Stimulated activated CD4-positive, alpha-beta T cell treated with anti-CD3 and anti-CD28 coated beads, Interleukin-12 subunit alpha, Interleukin-12 subunit beta, amount 100 ng/mL, for 48 hours (primary cell): ENCODE data around the gene STXBP1.

Experiments
- DNase-seq, 3 donors: peaks; one replicate each; pipeline ENCODE4 v3.0.0-alpha.2; 2020; ENCODE audit warnings: low read depth in 2 of 3, low spot score in 1 of 3

STXBP1 gene

DNA sequence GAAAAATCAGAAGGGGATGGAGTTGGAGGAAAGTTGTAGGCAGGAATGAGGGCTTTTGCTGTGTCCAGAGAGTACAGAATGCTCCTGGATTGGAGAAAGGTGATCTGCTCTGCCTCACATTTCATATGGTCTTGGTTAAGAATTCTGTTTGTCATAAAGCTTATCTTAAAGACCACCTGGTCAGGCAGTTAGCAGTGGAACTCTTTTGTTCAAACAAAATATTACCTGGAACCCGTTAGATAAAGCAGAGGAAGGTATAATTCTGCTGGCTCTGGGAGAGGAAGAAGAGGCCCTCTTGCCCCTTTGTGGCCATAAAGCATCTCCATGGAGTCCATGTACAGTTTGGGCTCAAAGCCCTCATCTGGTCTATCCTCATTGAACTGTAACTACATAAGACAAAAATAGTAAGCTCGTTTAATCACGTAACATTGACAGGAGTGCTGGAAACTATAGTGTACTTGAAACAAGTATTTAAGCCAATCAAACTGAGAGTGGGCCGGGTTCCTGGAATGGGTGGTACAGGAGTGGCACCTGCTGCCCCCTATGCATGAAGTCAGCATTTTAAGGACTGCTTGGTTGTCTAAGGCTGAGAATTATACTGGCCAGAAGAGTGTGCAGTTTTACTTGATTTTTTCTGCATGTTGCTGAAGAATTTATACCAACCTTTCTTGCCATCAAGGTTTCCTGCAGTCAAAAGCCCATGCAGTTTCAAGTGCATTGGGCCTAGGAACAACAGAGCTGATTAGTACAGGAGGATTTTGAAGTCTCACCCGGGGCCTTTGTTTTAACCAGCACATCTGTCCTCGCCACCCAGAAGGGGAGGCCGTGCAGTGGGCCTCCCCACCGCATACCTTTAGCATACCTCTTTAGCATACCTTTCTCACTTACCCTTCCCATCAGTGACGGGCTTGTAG is 39.9 kb downstream of the STXBP1 start:
- DNase-seq: no peak

DNA sequence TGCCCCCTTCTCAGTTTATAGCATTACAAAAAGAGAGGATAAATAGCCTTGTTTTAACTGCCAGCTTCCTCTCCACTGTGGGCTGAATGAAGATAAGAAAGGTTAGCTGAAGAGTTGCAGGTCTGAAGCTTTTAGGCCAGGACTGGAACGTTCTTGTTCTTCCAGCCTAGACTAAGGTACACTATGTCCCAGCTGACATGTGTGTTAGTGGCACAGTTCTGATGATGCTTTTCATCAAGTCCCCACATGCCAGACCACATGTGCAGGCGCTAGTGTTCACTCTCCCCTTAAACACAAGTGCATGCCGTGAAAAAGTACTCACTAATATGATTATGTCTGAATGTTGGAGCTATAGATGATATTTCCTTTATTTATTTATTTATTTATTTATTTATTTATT is 40.7 kb downstream of the STXBP1 start:
- DNase-seq: no peak

DNA sequence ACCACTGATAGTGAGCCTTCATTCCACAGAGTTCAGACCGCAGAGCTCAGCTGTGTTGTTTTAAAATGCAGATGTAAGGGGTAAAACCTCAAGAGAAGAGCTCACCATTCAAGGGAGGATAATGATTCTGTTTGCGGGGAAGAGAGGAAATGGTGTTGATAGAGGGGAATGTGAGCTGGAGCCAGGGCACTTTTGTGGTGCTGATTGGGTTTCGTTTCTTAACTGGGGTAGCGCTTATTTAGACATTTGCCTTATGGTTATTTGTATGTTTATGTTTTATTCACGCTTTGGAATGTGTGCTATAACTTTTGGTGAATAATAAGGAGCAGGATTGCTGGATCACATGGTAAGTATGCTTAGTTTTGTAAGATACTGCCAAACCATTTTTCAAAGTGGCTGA is 42.5 kb downstream of the STXBP1 start:
- no peak for DNase-seq

DNA sequence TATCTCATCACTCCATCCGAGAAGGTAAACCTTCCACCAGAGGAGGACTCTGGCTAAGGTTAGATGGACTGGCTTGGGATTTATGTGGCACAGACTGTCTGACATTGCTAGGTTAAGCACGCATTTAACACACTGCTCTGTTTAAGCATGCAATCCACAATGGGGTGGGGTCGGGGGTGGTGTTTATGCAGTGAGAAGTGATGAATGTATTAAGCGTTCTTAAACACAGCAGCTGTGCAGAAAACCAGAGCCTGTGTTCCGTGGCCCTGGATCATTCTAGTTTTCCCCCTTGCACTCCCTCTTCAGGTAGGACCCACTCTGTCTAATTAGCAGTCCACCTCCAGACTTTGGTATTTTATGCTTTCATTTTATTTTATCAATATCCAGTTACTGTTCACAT is 46.4 kb downstream of the STXBP1 start:
- no peak for DNase-seq

DNA sequence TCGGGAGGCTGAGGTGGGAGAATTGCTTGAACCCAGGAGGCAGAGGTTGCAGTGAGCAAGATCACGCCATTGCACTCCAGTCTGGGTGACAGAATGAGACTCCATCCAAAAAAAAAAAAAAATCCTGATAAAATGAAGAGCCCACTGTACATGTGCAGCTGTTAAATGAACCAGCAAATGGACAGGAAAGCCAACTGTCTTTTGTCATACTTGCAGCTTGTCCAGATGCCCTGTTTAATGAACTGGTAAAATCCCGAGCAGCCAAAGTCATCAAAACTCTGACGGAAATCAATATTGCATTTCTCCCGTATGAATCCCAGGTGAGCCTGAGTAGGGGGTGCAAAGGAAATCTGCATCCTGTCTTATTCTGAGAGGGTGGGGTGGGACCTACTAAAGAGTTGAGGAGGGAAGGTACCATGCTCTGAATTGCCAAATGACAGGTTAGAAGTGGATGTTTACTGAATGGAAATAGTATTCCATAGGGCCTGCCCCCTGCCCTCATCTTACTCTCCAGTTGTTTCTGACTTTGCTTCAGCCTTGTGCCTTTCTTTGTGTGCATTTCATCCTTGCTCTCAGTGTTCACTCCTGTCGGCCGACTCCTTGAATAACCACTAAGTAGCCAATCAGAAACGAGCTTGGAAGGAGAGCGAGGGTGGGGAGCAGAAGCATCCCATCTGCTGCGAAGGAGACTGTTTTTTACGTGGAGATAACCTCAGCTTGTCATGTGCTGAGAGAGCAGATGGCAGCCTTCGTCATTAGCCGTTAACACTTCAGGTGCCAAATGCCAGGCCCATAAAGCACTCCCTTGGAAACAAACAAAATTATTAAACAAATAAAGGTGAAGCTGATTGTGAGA is 49.0 kb downstream of the STXBP1 start:
- DNase-seq: no peak

DNA sequence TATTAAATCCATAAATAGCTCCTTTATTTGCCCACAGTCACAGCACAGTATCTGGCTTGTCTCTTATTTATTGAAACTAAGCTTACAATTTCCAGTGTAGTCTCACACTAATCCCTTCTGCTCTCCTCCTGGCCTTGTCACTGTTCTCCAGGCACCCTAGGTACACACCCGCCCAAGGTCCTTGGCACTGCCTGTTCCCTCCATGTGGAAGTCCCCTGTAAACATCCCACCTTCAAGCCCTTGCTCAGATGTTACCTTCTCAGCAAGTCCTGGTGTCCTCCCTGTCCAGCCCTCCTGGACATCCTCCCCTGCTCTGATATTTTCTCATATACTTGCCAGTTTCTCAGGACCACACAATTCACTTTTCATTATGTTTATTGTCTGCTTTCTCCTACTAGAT is 50.5 kb downstream of the STXBP1 start:
- DNase-seq: no peak

DNA sequence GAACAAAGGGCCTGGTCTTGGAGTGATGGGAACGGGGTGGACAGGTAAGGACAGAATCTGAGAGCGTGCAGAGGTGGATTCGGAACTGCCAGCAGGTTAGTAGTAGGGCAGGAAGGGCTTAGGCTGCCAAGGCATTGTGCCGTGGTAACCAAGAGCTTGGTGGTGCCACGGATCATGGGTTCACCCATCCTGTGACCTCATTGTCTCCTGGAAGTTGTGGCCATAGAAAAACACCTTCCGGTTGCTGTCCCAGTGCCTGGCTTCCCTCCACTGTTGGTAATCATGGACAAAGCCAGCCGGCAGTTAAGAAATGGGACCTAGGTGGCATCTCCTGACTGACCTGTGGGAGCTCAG is 52.2 kb downstream of the STXBP1 start:
- no peak for DNase-seq

DNA sequence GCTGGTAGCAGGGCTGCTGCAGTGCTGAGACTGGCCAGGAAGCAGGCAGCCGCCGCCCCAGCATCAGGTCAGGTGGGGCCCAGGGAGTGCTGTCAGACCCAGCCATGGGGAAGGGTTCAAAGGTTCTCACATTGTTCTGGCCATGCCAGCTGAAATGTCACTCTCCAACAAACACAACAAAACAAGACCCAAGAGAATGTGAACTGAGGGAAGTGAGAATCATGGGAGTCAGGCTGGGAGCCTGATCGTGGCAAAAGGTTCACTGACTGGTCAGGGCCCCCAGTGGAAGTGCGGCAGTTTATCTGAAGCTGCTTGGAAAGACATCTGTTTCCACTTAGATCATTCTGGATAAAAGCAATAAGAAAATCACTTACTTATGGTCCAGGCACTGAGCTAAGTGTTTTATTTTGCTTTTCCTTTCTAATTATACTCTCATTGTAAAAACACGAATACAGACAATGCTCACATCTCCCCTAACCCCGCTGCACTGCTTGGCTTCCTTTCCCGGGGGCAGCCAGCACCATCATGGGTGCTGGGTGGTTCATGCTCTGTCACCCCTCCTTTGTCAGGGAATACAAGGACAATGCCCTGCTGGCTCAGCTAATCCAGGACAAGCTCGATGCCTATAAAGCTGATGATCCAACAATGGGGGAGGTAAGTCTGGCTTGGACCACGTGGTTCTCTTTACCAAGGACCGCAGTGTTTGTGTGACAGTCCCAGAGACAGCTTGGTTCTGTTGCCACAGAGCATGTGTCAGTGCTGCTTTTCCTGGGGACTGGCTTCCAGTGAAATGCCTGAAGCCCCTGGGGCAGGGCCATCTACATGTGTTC is 52.8 kb downstream of the STXBP1 start:
- DNase-seq: no peak

DNA sequence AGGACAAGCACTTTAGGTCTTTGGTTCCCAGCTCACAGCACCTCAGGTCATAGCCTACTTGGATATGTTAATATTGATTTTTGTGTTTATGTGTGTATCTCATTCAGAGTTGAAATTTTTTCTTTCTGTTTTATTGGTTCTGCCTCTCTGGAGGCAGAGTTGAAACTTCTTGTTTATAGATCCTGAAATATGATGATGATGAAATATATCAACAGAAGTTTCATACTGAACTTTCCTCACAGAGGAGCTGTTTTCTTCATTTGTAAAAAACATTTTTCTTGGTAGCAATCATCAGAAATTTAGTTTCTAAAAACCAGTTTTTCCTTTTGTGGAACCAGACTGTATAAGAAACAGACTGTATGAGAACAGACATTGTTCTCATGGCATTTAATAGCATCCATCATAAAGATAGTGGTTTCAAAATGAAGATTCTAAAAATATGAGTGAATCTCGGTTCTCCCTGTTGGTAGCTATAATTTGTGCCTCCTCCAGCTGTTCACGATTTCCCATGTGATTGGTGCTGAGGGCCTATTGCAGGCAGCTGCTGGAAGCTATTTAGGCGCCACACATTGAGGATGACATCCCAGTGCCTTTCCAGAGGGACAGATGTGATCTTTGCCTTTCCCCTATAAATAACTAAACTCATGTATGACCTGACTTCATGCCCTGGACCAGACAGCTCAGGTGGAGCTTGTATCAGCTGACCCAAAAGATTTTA is 55.2 kb downstream of the STXBP1 start:
- DNase-seq: no peak

DNA sequence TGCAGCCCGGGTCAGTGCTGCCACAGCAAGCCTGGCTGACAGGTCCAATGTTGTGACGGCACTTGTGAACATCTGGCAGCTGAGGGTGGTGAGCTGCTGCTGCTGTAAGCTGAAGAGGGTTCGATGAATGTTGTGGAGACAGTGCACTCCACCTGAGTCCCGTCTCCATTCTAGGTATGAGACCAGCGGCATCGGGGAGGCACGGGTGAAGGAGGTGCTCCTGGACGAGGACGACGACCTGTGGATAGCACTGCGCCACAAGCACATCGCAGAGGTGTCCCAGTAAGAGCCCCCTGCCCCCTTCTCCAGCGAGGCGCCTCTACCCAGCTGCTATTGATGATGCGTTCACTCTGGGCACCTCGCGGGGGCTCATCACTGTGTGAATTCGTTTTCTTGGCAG is 55.8 kb downstream of the STXBP1 start:
- no peak for DNase-seq

DNA sequence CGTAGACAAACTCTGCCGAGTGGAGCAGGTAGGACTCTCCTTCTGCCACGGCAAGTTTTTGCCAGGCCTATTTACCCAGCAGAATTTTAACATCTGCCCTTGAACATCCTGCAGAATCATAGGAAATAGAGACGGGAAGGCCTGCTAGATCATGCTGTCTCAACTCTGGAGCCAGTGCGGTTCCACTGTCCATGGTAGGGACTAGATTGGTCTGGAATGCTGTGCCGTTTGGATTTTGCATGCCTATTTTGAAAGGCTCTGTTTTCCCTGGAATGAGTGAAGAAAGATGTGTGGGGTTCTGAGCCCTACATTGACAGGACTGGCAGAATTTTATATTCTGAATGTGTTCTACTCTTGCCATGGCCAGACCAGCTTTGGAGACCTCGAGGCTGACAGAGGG is 61.2 kb downstream of the STXBP1 start:
- no peak for DNase-seq

DNA sequence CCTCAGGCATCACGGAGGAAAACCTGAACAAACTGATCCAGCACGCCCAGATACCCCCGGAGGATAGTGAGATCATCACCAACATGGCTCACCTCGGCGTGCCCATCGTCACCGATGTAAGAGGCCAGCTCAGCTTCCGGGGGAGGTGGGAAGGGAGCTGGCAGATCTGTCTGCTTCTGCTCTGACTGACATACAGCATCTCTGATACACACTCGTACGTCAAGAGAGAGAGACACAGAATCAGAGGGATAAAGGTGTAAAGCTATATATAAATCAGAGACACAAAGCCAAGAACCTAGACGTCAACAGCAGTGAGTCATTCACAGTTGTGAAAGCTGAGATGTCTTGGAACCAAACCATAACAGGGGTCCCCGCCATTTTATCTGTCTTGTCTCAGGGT is 64.6 kb downstream of the STXBP1 start:
- no peak for DNase-seq

DNA sequence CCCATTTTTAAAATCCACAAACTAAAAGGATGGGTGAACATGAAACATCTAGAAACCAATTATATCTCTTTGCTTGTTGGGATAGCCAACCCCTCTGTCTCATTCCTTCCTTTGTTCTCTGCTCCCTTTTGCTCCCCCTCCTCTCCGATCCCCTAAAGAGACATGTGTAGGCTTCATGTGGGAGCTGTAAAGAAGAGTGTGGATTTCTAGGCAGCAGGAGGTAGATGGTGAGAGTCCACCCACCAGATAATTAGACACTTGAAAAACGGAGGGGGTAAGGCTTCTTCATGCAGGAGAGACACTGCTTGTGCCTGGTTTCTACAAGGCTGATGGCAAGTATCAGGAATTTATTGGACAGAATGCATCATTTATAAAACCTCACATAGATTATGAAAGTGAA is 67.4 kb downstream of the STXBP1 start:
- DNase-seq: no peak

DNA sequence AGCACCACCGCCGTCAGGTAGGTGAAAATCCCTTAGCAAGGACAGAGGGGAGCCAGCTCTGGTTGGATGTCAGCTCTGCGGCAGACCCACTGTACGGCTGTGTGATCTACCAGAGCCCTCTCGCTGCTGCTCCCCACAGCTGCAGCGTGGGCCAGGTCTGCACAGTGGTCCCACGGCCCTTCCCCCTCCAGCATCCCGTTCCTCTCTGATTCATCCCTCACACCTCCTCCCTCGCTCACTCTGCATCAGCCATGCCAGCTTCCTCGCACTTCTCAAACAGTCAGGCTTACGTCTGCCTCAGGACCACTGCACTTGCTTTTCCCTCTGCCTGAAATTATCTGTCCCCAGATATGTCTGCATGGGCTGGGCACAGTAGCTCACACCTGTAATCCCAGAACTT is 68.1 kb downstream of the STXBP1 start:
- no peak for DNase-seq

DNA sequence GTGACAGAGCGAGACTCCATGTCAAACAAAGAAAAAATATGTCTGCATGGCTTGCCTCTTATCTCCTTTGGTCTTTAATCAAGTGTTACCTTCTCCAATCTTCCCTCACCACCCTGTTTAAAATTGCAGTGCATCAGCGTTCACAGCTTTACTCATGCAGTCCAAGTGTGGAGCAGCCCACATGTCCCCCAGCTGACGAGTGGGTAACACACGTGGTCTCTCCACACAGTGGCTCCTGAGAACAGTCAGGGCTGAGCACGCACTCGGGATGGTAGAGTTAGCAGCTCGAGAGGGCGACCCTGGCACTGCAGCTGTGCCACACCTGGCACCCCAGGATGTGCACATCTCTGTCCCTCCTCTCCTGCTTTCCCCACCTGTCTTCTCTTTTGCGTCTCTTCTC is 68.8 kb downstream of the STXBP1 start:
- DNase-seq: no peak

DNA sequence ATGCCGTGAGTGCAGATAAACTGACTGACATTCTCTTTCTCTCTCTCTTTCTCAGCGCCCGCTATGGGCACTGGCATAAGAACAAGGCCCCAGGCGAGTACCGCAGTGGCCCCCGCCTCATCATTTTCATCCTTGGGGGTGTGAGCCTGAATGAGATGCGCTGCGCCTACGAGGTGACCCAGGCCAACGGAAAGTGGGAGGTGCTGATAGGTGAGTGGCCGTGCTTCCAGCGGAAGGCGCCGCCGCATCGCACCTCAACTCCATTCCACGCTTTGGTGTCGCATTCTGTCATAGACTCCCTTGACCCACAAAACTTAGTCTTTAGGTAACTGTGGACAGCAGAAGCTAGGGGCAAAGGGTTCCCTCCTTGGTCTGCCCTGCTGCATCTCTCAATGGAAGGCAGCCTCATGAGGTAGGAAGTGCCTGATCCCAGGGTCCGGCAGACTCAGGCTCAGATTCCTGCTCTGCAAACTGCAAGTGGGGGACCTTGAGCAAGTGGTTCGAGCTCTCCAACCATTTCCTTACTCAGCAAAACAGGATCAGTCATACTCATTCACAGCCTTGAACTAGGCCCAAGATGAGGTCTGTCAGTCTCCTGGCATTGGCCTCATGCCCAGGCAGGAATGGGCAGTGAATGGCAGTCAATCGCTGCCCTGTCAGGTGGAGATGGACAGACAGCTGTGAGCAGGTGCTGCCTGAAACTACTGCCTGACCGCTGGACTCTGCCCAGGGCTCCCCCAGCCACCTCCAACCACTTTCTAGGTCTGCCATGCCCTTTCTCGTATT is 70.5 kb downstream of the STXBP1 start:
- DNase-seq: no peak

DNA sequence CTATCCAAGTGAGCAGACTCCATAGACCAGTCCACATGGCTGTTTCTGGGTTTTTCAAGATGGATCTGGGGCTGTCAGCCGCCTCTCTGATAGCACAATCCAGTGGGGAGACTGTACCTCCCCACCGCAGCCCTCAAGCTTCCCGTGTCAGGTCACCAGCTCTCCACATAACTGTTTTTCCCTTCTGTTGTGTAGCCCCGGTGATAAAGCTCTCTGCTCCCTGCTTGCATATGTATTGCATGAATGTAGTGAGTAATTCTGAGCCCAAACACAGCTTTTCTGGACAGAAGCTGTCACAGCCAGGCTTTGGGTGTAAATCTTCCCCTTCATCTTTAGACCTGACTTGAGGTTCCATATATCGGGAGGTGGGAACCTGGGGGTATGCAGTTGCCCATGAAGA is 71.6 kb downstream of the STXBP1 start:
- DNase-seq: no peak

DNA sequence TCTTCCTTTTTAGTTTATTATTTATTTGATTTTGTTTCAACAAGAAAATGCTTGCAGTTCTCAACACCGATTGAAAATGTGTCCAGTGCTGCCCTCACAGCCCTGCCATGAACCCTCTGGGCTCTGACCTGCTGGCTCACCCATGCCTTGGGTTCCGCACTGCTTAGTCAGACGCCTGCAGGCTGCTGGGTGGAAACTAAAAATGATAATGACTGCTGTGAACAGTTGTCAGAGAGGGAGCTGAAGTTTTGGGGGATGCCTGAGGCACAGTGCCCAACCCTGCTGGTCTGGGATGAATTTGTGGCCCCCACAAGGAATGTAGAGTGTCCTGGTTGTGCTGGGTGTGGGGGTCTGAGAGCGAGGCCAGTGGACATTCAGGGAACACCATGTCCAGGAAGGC is 72.5 kb downstream of the STXBP1 start:
- no peak for DNase-seq

DNA sequence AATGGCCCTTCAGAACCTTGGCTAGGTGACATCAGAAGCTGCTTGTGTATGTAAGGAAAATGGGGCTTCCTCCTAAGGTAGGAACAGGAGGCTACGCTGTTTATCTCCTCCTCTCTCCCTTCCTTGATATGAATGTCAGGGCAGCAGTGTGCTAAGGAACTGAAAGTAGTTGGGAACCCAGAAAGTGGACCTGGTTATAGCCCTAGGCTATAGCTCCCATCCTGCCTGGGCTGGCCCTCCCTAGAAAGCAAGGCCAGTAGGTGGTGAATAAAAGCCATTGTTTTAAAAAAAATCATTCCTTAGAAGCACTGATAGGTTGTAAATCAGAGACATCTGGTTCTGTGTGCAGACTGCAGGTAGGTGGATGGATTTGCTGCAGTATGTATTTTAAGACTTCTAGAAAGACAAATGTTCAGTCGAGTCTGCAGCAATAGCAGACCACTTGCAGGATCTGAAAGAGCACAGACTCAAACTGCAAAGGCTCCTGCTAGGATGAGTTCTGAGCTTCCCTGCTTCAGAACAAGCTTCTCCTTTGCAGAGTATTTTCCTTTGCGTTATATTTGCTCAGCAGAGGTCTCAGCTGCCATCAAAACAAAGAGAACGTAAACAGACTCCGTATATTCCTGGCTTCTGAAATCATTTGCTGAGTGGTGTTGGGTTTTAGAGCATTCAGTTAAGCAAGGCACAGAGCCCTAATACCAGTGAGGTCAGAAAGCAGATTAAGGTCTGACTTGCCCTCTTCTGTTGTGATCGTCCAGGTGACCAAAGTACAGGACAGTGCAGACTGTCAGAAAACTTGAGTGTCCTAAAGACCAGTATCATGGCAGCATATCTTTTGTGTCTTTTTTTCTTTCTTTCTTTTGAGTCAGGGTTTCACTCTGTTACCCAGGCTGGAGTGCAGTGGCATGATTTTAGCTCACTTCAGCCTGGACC is 74.7 kb downstream of the STXBP1 start:
- no peak for DNase-seq
